Prostate gland (tissue), 2 donors: Measurements from ENCODE around the gene COMMD7.

ENCODE experiments used
- POLR2AphosphoS5 ChIP-seq: sonication (generic); formaldehyde crosslinking; IDR thresholded peaks from one replicate; pipeline ENCODE4 v1.6.1; 2017; ENCODE audit warnings: antibody characterized with exemption
- TF ChIP-seq, protein P1 (sequence below), 4 experiments: fragments of 200-600 bp in 2 of 4; fragments of 450-650 bp in 2 of 4; sonication (generic) in 2 of 4; IDR thresholded peaks; 1 replicate in 3 of 4; 2 replicates in 1 of 4; pipeline ENCODE4 v1.5.1; 2016 to 2019; ENCODE audit warnings: antibody characterized with exemption in 4 of 4, mild to moderate bottlenecking in 2 of 4, moderate library complexity in 2 of 4

DNA sequence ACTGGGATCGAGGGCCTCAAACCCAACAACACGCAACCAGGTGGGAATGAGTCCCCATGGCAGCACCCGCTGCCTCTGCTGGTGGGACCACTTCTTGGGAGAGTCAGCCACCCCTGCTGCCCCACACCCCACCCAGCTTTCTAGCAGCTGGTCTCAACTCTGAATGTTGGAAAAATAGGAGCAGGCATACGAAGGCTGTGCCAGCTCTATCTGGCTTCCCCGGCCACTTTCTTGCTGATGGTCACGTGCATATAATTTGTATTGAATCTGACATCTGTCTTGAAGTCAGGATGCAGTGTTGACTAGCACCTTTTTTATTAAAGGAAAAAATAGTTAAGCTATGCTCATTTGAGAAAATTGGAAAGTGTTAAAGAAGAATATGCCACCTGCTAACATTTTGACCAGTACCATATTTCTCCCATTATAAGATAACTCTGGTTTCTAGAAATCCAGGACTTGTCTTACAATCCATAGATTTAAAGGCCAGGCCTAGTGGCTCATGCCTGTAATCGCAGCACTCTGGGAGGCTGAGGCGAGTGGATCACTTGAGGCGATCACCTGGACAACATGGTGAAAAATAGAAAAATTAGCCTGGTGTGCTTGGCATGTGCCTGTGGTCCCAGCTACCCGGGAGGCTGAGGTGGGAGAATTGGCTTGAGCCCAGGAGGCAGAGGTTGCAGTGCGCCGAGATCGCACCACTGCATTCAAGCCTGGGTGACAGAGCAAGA, 49.6 kb upstream of the COMMD7 start:
- TF ChIP-seq, protein P1, sequence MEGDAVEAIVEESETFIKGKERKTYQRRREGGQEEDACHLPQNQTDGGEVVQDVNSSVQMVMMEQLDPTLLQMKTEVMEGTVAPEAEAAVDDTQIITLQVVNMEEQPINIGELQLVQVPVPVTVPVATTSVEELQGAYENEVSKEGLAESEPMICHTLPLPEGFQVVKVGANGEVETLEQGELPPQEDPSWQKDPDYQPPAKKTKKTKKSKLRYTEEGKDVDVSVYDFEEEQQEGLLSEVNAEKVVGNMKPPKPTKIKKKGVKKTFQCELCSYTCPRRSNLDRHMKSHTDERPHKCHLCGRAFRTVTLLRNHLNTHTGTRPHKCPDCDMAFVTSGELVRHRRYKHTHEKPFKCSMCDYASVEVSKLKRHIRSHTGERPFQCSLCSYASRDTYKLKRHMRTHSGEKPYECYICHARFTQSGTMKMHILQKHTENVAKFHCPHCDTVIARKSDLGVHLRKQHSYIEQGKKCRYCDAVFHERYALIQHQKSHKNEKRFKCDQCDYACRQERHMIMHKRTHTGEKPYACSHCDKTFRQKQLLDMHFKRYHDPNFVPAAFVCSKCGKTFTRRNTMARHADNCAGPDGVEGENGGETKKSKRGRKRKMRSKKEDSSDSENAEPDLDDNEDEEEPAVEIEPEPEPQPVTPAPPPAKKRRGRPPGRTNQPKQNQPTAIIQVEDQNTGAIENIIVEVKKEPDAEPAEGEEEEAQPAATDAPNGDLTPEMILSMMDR (IDR thresholded peaks at IDR 0.05) = no peak
- TF ChIP-seq POLR2AphosphoS5 = no peak
